Measurements from ENCODE around the gene SYNCRIP. TPM values are rescaled to one million over a fixed set of nuclear protein-coding genes. Genes with fewer than 3 reads are reported as not detected.

Gene SYNCRIP
- total and polyA plus RNA-seq, 2 of the 4 experiments (the other 2 are of a cell fraction): 50.1 to 59.3 TPM

DNA sequence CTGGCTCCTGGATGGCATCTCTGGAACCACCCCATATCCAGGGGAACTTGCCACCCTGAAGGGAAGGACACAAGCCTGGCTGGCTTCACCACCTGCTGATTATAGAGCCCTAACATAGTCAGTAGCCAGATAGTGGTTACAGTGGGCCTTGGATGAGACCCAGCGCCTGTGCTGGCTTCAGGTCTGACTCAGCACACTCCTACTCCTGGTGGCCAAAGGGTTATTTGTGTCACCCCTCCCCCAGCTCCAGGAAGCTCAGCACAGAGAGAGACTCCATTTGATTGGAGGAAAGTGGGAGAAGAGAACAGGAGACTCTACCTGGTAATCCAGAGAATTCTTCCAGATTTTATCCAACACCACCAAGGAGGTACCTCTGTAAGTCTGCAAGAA lies 61.8 kb downstream of the SYNCRIP start:
- no peak overlapping the region for H3K14ac ChIP-seq (replicated peaks; ENCODE audit: low read depth, low read length)
- no peak overlapping the region for H4K5ac ChIP-seq (ENCODE audit: low read depth, low read length)
- no peak for TF ChIP-seq CHD1 (IDR thresholded peaks at IDR 0.05; ENCODE audit: low read depth, low read length)
- no peak; the same call in 1 of the 2 replicates for TF ChIP-seq BHLHE40 (IDR thresholded peaks at IDR 0.05; ENCODE audit: low read depth, low read length)
- TF ChIP-seq MAFK (IDR thresholded peaks at IDR 0.05; ENCODE audit: low read depth, low read length): peak; percentile 53; the same call in 1 of the 2 replicates
- H4K8ac ChIP-seq (ENCODE audit: low read depth in 2 of 2, low read length in 2 of 2): no peak overlapping the region
- no peak overlapping the region for H2BK120ac ChIP-seq (ENCODE audit: low read depth, low read length)
- peak; percentile 80 for ATAC-seq (ENCODE audit: low read depth)
- no peak overlapping the region for H3K23ac ChIP-seq (ENCODE audit: low read depth, low read length)
- no peak overlapping the region for H3K4me2 ChIP-seq (ENCODE audit: low read depth, low read length)
- DNase-seq: peak; percentile 78
- ChIA-PET POLR2A (ENCODE audit: unreplicated experiment) (no interaction called here), CTCF (no interaction called here)
- peaks cover 16% of the 10 kb centered on the region for H3K4me1 ChIP-seq (ENCODE audit: control insufficient read depth, insufficient read depth, low read length)
- H3K27me3 ChIP-seq (ENCODE audit: control insufficient read depth, insufficient read depth, low read length): no peaks in the 10 kb centered on the region
- H2AK5ac ChIP-seq (ENCODE audit: low read depth, low read length): no peak overlapping the region
- H3K79me1 ChIP-seq (ENCODE audit: low read depth in 1 of 2, low read length in 2 of 2): peaks cover 32 to 57% of the 10 kb centered on the region in 2 experiments
- H4K20me1 ChIP-seq (ENCODE audit: insufficient read depth, low read length): peaks cover 37% of the 10 kb centered on the region
- in situ Hi-C loops (cut with MboI; ENCODE audit: low sequenced_read_pairs) (no loop called here), intact Hi-C loops (cut with micrococcal nuclease) (no loop called here), dilution Hi-C loops (cut with HindIII; ENCODE audit: low sequenced_read_pairs, unreplicated experiment) (no loop called here)
- H2BK5ac ChIP-seq (ENCODE audit: low read depth, low read length, poor library complexity, severe bottlenecking): no peak overlapping the region
- H3K4me3 ChIP-seq (ENCODE audit: insufficient read depth, low read depth, low read length): no peak overlapping the region
- H2AK9ac ChIP-seq (replicated peaks; ENCODE audit: low read depth, low read length, poor library complexity): no peak overlapping the region
- H3K4ac ChIP-seq (ENCODE audit: low read depth, low read length): no peak overlapping the region
- no peak overlapping the region for H2BK15ac ChIP-seq (ENCODE audit: low read depth, low read length)
- no peaks in the 10 kb centered on the region; the same call in 1 of the 2 replicates for H3K9me3 ChIP-seq (ENCODE audit: control insufficient read depth, insufficient read depth, low read length)
- peaks cover 13% of the 10 kb centered on the region for H3K9me1 ChIP-seq (ENCODE audit: insufficient read depth, low read length)
- WGBS, 2 experiments (ENCODE audit: extremely low coverage in 2 of 2, insufficient read length in 1 of 2): no CpG with 5 or more reads among the region's 1 CpG
- no peak overlapping the region for H3K27ac ChIP-seq (ENCODE audit: insufficient read depth, low read length)
- H3K18ac ChIP-seq (ENCODE audit: low read depth, low read length): no peak overlapping the region
- H3K56ac ChIP-seq (ENCODE audit: extremely low read depth, insufficient read depth, low read length): no peak overlapping the region
- H2BK20ac ChIP-seq (ENCODE audit: low read depth, low read length): no peak overlapping the region
- H3K36me3 ChIP-seq (ENCODE audit: control insufficient read depth, insufficient read depth, low read length): no peaks in the 10 kb centered on the region
- H3K9ac ChIP-seq (ENCODE audit: low read depth, low read length): no peak overlapping the region
- H2AFZ ChIP-seq (replicated peaks; ENCODE audit: low read length, poor library complexity): no peak overlapping the region
- no TSS peak for BruUV-seq (replicated peaks)
- H4K91ac ChIP-seq (ENCODE audit: insufficient read depth, low read depth, low read length): no peak overlapping the region

All from IMR-90 (cell line).